Gastroesophageal sphincter (tissue), 3 donors: ENCODE measurements around the gene FAM78B.

Experiments
- EP300 ChIP-seq: sonication (generic); formaldehyde crosslinking; IDR thresholded peaks from one replicate; pipeline ENCODE4 v1.6.1; 2017; ENCODE audit warnings: antibody characterized with exemption, mild to moderate bottlenecking
- POLR2A ChIP-seq, 2 donors: fragments of 450-650 bp; IDR thresholded peaks; one replicate each; pipeline ENCODE4 v1.6.1; 2017; ENCODE audit warnings: antibody characterized with exemption in 2 of 2, mild to moderate bottlenecking in 2 of 2, moderate library complexity in 1 of 2
- POLR2AphosphoS5 ChIP-seq: sonication (generic); formaldehyde crosslinking; IDR thresholded peaks from one replicate; pipeline ENCODE4 v1.6.1; 2017; ENCODE audit warnings: antibody characterized with exemption
- TF ChIP-seq, protein P1 (sequence below), 4 experiments: fragments of 200-600 bp in 2 of 4; fragments of 450-650 bp in 2 of 4; sonication (generic) in 1 of 4; IDR thresholded peaks; one replicate each; pipeline ENCODE4 v1.5.1; 2017 to 2019; ENCODE audit warnings: antibody characterized with exemption in 4 of 4, mild to moderate bottlenecking in 2 of 4, moderate library complexity in 2 of 4

GRCh38 chr1:166156674-166157073 lies 10.1 kb downstream of the FAM78B start:
- TF ChIP-seq POLR2A (IDR thresholded peaks at IDR 0.05), result no peak
- TF ChIP-seq EP300, result no peak
- TF ChIP-seq, protein P1, sequence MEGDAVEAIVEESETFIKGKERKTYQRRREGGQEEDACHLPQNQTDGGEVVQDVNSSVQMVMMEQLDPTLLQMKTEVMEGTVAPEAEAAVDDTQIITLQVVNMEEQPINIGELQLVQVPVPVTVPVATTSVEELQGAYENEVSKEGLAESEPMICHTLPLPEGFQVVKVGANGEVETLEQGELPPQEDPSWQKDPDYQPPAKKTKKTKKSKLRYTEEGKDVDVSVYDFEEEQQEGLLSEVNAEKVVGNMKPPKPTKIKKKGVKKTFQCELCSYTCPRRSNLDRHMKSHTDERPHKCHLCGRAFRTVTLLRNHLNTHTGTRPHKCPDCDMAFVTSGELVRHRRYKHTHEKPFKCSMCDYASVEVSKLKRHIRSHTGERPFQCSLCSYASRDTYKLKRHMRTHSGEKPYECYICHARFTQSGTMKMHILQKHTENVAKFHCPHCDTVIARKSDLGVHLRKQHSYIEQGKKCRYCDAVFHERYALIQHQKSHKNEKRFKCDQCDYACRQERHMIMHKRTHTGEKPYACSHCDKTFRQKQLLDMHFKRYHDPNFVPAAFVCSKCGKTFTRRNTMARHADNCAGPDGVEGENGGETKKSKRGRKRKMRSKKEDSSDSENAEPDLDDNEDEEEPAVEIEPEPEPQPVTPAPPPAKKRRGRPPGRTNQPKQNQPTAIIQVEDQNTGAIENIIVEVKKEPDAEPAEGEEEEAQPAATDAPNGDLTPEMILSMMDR (IDR thresholded peaks at IDR 0.05), result no peak
- no peak for TF ChIP-seq POLR2AphosphoS5
